ENCODE measurements around the gene ANKRD63.

The ANKRD63 gene

GRCh38 chr15:40243126-40243810, 39.6 kb downstream of the ANKRD63 start:
- no peak for DNase-seq (ENCODE audit: low read depth)

- DNase-seq (ENCODE audit: low read depth), result no peak
These were observed 40.3 kb downstream of the ANKRD63 start for GRCh38 chr15:40242601-40243000.

GRCh38 chr15:40242213-40242599, 40.7 kb downstream of the ANKRD63 start:
- no peak for DNase-seq (ENCODE audit: low read depth)

- no peak for DNase-seq (ENCODE audit: low read depth)
These were observed 41.3 kb downstream of the ANKRD63 start for GRCh38 chr15:40241269-40242212.

- DNase-seq (ENCODE audit: low read depth), result no peak
These were observed 42.1 kb downstream of the ANKRD63 start for GRCh38 chr15:40240619-40241221.

GRCh38 chr15:40239693-40240618, 42.9 kb downstream of the ANKRD63 start:
- no peak for DNase-seq (ENCODE audit: low read depth)

GRCh38 chr15:40239404-40239692, 43.5 kb downstream of the ANKRD63 start:
- DNase-seq (ENCODE audit: low read depth), result no peak

GRCh38 chr15:40238532-40239403, 44.1 kb downstream of the ANKRD63 start, which contains the start of gene PAK6:
Gene PAK6 (plus strand): TSS chr15:40239063. CDS start chr15:40264786, 25,723 bp downstream.
- DNase-seq (ENCODE audit: low read depth), result no peak

GRCh38 chr15:40235201-40235885, 47.5 kb downstream of the ANKRD63 start:
- no peak for DNase-seq (ENCODE audit: low read depth)

GRCh38 chr15:40234783-40235182, 48.1 kb downstream of the ANKRD63 start:
- DNase-seq (ENCODE audit: low read depth), result no peak

- no peak for DNase-seq (ENCODE audit: low read depth)
These were observed 48.9 kb downstream of the ANKRD63 start for GRCh38 chr15:40233727-40234577.

- DNase-seq (ENCODE audit: low read depth), result no peak
These were observed 50.2 kb downstream of the ANKRD63 start for GRCh38 chr15:40232625-40233070.

Data from T follicular helper cell (primary cell).